Fibroblast of lung (primary cell): ENCODE results near the gene STARD5. TPM values are rescaled to one million over a fixed set of nuclear protein-coding genes. Genes with fewer than 3 reads are reported as not detected.

Experiments
- DNase-seq, 2 donors: peaks; one replicate each; pipeline versions ENCODE4 v3.0.0 to v3.0.0-alpha.2; 2010; ENCODE audit warnings: low read depth in 2 of 2
- H2AFZ ChIP-seq: 2 replicates; pipeline ENCODE4 v1.5.1; 2012; ENCODE audit warnings: low read length, control low read depth, inconsistent platforms
- H3K27ac ChIP-seq: 2 replicates; pipeline ENCODE4 v1.5.1; 2011; ENCODE audit warnings: low read length, control low read depth; ENCODE audit not compliant: insufficient read depth
- H3K27me3 ChIP-seq: 2 replicates; pipeline ENCODE4 v1.5.1; 2011; ENCODE audit warnings: mild to moderate bottlenecking, low read length; ENCODE audit not compliant: control insufficient read depth, insufficient read depth
- H3K36me3 ChIP-seq: 2 replicates; pipeline ENCODE4 v1.5.1; 2011; ENCODE audit warnings: low read length; ENCODE audit not compliant: control insufficient read depth, insufficient read depth
- H3K4me1 ChIP-seq: 2 replicates; pipeline ENCODE4 v1.5.1; 2011; ENCODE audit warnings: low read length; ENCODE audit not compliant: control insufficient read depth, insufficient read depth; ENCODE audit errors: extremely low read depth
- H3K4me2 ChIP-seq: 2 replicates; pipeline ENCODE4 v1.5.1; 2011; ENCODE audit warnings: low read length, control low read depth; ENCODE audit not compliant: insufficient read depth; ENCODE audit errors: extremely low read depth
- H3K4me3 ChIP-seq, 4 experiments: fragments of 200-600 bp in 1 of 4; sonication (generic) in 1 of 4; replicated peaks in 1 of 4; 2 replicates each; pipeline ENCODE4 v1.5.1; 2011 to 2016; ENCODE audit warnings: low read length in 4 of 4, low read depth in 3 of 4, mild to moderate bottlenecking in 3 of 4, control low read depth in 2 of 4, inconsistent platforms in 1 of 4, mixed read lengths in 1 of 4; ENCODE audit not compliant: insufficient read depth in 1 of 4; ENCODE audit errors: control extremely low read depth in 1 of 4
- H3K79me2 ChIP-seq: 2 replicates; pipeline ENCODE4 v1.5.1; 2012; ENCODE audit warnings: mild to moderate bottlenecking, low read length, inconsistent platforms; ENCODE audit not compliant: control insufficient read depth, insufficient read depth
- H3K9ac ChIP-seq: 2 replicates; pipeline ENCODE4 v1.5.1; 2011; ENCODE audit warnings: mild to moderate bottlenecking, low read length, control low read depth; ENCODE audit not compliant: insufficient read depth
- H3K9me3 ChIP-seq: 2 replicates; pipeline ENCODE4 v1.5.1; 2012; ENCODE audit warnings: low read depth, low read length; ENCODE audit not compliant: control insufficient read depth, insufficient read depth
- H4K20me1 ChIP-seq: 2 replicates; pipeline ENCODE4 v1.5.1; 2011; ENCODE audit warnings: low read length; ENCODE audit not compliant: control insufficient read depth, insufficient read depth; ENCODE audit errors: extremely low read depth
- CTCF ChIP-seq, 2 donors: IDR thresholded peaks in 1 of 2; conservative IDR thresholded peaks in 1 of 2; 1 replicate in 1 of 2; 2 replicates in 1 of 2; pipeline ENCODE4 v1.5.1; 2011 to 2012; ENCODE audit warnings: low read length in 2 of 2, control low read depth in 1 of 2, inconsistent platforms in 1 of 2, low read depth in 1 of 2, mild to moderate bottlenecking in 1 of 2
- EZH2 ChIP-seq: IDR thresholded peaks from 2 replicates; pipeline ENCODE4 v1.5.1; 2012; ENCODE audit warnings: low read length, control low read depth, mild to moderate bottlenecking; ENCODE audit errors: missing control alignments
- polyA plus RNA-seq, 2 donors: library from polyadenylated mRNA; depleted of rRNA in 1 of 2; stranded (reverse) in 1 of 2; unstranded in 1 of 2; fragments of >200 nt; gene quantifications; 2 replicates each; pipeline ENCODE4 v1.2.1, GENCODE V29; 2011 to 2012; ENCODE audit warnings: missing spikeins in 1 of 2
- total RNA-seq: library from RNA; depleted of rRNA; stranded (reverse); fragments of >200 nt; gene quantifications from 2 replicates; pipeline ENCODE4 v1.2.1, GENCODE V29; 2014

STARD5 gene
- total and polyA plus RNA-seq, 2 donors (not counting 1 experiment from before 2014, with no cell fraction given), result 14.9 to 20.1 TPM

- TF ChIP-seq EZH2 (no peak), CTCF (conservative IDR thresholded peaks at IDR 0.05 in 1 of 2, IDR thresholded peaks at IDR 0.05 in 1 of 2; ENCODE audit: low read depth in 1 of 2, low read length in 2 of 2) (no peak)
- no peak overlapping the region for H3K4me3 ChIP-seq
- H3K9ac ChIP-seq, result no peak overlapping the region
- H3K36me3 ChIP-seq, result no peaks in the 10 kb centered on the region
- H3K4me1 ChIP-seq, result no peaks in the 10 kb centered on the region
- H3K79me2 ChIP-seq, result no peaks in the 10 kb centered on the region
- no peak overlapping the region for H3K27ac ChIP-seq
- H3K27me3 ChIP-seq, result no peaks in the 10 kb centered on the region
- H2AFZ ChIP-seq, result no peak overlapping the region
- H3K9me3 ChIP-seq, result no peaks in the 10 kb centered on the region
- H3K4me2 ChIP-seq, result no peak overlapping the region
- DNase-seq, result no peak
- no peaks in the 10 kb centered on the region for H4K20me1 ChIP-seq
Observed at GRCh38 chr15:81284256-81285031, 39.5 kb downstream of the STARD5 start.

GRCh38 chr15:81282911-81283310 lies 41.0 kb downstream of the STARD5 start:
- no peak for DNase-seq
- TF ChIP-seq EZH2 (no peak), CTCF (conservative IDR thresholded peaks at IDR 0.05 in 1 of 2, IDR thresholded peaks at IDR 0.05 in 1 of 2; ENCODE audit: low read depth in 1 of 2, low read length in 2 of 2) (no peak)
- Histone ChIP-seq H4K20me1 (no peaks in the 10 kb centered on the region), H3K36me3 (no peaks in the 10 kb centered on the region), H3K27ac (no peak overlapping the region), H2AFZ (no peak overlapping the region), H3K9ac (no peak overlapping the region), H3K79me2 (no peaks in the 10 kb centered on the region), H3K4me1 (no peaks in the 10 kb centered on the region), H3K4me2 (no peak overlapping the region), H3K9me3 (no peaks in the 10 kb centered on the region), H3K27me3 (no peaks in the 10 kb centered on the region), H3K4me3 (no peak overlapping the region)

GRCh38 chr15:81282606-81282895 lies 41.4 kb downstream of the STARD5 start:
- Histone ChIP-seq H2AFZ (no peak overlapping the region), H4K20me1 (no peaks in the 10 kb centered on the region), H3K36me3 (no peaks in the 10 kb centered on the region), H3K9ac (no peak overlapping the region), H3K9me3 (no peaks in the 10 kb centered on the region), H3K4me1 (no peaks in the 10 kb centered on the region), H3K27ac (no peak overlapping the region), H3K79me2 (no peaks in the 10 kb centered on the region), H3K4me2 (no peak overlapping the region), H3K4me3 (no peak overlapping the region), H3K27me3 (no peaks in the 10 kb centered on the region)
- TF ChIP-seq EZH2, result no peak
- TF ChIP-seq CTCF (conservative IDR thresholded peaks at IDR 0.05 in 1 of 2, IDR thresholded peaks at IDR 0.05 in 1 of 2; ENCODE audit: low read depth in 1 of 2, low read length in 2 of 2), result no peak
- no peak for DNase-seq
